Forelimb muscle (tissue), 1 donor: ENCODE results near the gene DPEP2. TPM values are rescaled to one million over a fixed set of nuclear protein-coding genes. Genes with fewer than 3 reads are reported as not detected.
A peak's percentile ranks its signal among the peaks of the same experiment; 100 is the strongest.
"Not testable (repeated sequence)": the region's sequence is repeated elsewhere in the genome, so short reads cannot be mapped to it uniquely, and the experiment has no call there.

Experiments used
- DNase-seq: peaks from one replicate; pipeline ENCODE4 v3.0.0-alpha.2; 2013; ENCODE audit warnings: low read depth
- polyA plus RNA-seq: library from polyadenylated mRNA; unstranded; fragments of 120-200 nt; gene quantifications from one replicate; pipeline ENCODE4 v1.2.1, GENCODE V29; 2013; ENCODE audit not compliant: insufficient read length

Gene DPEP2
- polyA plus RNA-seq, 1 donor: 1.5 TPM

DNA sequence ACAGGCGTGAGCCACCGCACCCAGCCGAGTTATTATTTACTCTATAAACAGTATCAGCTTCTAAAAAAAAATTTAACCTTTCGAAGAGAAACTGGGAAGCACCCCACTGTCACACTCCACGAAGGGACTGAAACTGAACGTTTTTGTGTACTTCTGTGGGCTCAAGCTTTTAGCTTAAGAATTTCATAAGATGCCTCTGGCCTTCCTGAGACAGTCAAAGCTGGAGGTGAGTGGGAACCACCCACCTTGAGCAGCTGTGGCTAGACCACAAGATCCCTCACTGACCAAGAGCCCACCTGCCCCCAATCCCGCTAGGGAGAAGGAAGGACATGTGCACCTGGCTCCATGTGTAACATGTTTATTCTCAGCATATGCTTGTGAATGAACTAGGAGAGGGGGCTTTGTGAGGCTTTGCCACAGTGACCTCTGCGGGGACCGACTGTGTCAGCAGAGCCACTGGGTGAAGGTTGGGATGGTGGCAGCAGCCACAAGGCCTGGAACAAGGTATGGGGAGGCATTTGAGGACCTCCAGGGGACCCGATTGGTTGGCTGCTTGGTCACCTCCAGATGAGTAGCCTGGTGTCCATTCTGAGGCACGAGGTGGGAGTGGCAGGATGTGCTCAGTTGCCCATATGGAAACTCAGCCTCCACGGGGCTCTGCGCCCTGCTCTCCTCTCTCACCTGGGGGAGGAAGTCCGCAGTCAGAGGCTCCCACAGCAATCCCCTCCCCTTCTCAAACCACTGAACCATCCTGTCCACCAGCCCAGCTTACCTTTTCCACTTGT, 23.8 kb downstream of the DPEP2 start:
- no peak for DNase-seq

DNA sequence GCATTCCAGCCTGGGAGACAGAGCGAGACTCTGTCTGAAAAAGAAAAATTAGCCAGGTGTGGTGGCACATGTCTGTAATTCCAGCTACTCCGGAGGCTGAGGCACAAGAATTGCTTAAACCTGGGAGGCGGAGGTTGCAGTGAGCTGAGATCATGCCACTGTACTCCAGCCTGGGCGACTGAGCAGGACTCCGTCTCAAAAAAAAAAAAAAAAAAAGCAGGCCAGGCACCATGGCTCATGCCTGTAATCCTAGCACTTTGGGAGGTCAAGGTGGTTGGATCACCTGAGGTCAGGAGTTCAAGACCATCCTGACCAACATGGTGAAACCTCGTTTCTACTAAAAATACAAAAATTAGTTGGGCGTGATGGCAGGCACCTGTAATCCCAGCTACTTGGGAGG, 27.0 kb downstream of the DPEP2 start:
- not testable (repeated sequence) for DNase-seq

DNA sequence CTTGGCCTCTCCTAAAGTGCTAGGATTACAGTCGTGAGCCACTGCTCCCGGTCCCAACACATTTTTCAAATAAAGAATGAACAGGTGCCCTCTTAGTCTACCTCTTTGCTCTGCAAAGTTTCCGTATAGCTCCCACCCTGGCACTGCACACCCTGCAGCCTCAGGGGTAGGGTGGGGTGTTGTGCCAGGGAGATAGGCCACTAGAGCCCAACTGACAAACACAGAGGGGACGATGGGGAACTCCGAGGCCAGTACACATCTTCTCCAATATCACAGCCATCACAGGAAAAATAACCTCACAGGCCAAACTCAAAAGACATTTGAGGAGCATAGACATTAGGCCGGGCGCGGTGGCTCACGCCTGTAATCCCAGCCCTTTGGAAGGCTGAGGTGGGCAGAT, 28.2 kb downstream of the DPEP2 start:
- DNase-seq: no peak

DNA sequence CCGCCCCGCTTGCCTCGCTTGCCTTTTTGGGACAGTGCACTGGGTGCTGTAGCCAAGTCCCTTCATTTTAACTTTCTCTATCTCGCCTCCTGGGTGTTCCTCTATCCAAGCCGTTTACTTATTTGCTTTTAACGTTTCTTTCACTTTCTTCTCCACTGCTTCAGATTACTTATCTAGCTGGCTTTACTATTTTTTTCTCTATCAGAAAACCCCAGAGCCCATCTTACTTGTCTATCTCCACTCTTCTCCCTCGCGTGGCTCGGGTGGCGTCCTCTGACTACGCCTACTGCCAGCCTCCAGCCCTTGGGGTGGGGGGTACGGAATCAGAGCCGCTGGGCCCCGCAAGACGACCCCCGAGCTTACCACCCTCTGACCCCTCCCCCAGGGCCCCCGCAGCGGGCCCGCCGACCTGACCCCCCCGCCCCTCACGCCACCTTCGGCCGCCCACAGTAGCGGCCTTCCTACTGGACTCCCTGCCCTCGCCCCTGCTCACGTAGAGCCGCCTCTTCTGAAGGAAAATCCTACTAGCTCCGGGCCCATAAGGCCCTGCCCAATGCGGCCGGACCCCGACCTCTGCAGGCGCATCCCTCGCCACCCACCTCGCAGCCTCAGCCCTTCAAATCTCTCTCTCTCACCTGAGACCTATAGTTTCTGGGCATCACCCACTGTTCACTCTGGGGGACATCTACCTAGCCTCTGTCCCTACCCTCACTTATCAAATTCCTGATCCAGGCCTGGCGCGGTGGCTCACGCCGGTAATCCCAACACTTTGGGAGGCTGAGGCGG, 29.8 kb downstream of the DPEP2 start:
- DNase-seq: no peak

DNA sequence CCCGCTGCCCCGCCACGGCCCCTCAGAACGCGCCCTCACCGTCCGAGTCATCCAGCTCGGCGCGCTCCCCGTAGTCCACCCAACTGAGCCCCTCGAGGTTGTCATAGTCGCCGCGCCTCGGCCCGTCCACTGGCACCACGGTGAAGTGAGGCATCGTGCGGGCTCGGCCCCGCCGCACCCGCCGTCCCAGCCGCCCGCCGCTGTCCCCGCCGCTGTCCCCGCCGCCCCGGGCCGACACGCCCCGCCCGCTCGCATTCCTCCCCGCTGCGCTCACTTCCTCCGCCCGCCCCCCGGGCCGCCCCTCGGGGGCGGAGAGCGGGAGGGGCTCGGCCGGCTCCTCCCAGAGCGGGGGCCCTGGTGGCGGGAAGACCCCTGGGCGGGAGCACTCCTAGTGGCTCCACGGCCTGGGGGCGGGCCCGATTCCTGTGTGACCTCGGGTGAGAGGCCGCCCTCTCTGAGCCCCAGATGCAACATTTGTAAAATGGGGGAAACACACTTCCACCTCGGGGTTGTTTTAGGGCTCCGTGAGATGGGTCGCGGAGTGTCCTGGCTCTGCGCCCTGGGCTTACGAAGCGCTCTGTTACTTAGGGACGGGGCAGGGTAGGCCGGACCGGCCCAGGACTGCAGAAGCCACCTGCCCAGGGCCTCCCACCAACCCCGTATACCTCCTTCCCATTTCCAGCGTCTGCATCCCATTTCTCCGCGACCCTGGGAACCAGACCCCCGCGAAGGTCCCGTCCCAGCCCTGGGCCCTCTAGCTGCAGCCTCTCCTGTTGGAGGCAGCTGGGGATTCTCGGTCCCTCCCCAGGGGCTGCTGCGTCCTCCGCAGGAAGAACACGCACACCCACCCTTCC, 30.7 kb downstream of the DPEP2 start, which contains the start of gene SLC12A4:
TSS of gene SLC12A4 (minus strand) at position 238 of the 854 bp plus-strand sequence. CDS start at position 154, 84 bp downstream.
- peak; percentile 62 for DNase-seq

DNA sequence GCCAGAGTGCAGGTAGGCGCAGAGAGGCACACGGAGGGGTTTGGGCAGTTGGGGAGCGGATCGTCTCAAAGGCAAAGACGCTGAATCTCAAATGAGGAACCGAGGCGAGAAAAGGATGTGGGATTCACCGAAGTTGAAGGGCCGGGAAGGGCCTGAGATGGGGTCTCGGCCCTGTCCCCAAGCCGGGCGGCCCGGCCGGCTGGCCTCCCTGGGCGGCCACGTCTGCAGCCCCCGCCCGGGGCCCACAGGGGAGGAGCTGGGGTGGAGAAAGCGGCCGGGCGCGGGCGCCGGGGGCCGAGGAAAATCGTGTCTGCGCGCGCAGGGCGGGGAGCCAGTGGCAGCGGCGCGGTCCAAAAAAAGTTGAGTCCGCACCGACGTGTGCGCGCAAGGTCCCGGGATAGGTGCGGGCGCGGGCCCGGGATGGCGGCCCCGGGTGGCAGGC, 31.3 kb downstream of the DPEP2 start:
- DNase-seq: no peak

DNA sequence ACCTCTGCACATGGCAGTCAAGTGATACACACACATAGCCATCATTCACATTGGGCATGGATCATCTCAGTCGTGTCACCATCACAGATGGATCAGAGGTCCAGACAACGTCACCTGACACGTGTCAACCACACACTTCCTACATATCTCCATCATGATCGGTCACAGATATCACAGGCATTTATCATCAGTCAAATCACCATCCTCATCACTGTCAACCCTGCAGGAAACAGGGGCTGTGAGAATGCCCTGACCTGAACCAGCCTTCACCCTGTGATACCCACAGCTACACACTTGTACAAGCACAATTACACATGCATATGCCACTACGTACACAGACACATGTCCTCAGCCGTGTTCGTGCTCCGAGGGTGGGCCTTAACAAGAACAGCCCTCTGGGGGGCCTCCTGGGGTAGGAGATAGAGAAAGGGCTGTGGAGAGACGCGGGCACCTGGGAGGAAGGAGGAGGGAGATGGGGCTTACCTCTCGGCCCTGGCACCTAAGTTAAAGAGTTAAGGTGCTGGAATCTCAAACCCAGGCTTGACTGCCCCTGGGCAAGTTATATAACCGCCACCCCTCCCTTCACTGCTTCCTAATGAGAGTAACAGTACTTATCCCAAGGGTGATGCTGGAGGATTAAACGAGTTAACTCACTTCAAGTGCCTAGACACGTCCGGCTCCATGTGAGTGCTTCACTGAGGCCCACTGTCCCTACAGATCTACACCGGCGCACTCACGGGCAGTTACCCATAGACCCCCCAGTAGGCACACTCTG, 31.9 kb downstream of the DPEP2 start:
- DNase-seq: no peak

DNA sequence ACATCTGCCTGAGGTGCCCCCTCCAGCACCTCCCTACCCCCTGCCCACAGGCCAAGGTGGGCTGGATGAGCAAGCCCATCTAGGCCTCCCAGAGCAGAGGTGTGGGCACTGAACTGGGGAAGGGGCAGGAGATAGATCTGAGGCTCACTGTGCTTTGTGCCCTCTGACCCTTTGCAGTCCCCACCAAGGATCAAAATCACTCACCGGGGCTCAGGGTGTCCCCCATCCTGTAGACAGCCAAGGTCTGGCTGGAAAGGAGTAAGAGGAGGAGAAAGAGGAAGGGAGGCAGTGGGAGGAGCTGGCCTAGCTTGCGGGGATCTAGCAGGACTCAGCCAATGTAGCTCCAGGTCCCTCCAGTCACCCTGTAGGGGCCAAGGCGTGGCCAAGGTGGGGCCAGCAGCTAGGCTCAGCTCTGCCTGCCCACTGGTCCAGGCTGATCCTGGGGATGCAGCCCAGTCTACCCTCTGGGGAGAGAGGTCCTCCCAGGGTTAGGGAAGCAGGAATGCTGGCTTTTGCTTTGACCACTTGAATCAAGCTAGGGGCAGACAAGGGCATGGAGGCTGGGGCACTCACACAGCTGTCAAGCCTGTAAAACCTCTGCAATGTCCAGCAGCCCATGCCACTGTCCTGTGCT, 32.6 kb downstream of the DPEP2 start:
- no peak for DNase-seq

DNA sequence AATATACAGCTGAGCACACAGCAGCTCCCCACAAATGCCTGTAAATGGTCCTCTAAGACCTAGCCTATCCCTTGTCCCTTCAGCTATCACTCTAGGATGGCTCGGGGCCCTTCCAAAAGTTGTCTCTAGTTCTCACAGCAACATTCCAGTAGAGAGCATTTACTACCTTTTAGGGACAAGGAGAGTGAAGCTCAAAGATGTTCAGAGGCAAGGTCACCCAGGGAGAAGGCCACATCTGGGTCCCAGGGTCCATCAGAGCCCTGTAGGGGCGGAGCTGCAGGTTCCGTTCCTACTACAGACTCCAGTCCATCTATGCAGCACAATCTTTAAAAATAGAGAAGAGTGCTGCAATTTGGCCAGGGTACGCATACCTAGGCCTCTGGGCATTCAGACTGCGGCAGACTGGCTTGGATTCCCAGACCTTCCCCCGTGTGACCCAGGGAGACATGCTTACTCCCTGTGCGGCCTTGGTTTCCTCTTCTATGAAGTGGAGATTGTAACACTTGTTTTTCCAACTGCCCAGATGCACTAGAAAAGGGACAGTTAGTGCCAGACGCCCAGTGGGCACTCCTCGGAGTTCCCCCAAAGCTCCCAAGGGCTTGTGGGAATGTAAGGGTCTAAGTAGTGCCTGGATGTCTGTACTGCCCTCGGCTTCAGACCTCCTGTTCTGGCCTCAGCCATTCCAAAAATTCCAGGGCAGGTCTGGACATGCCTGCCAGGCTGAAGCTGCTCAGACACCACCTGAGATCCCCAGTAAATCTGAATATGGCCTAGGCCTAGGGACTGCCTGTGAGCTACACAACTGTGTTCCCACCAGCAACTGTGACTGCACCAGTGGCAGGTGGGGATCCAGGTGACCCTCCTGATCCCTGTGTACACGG, 33.4 kb downstream of the DPEP2 start:
- no peak for DNase-seq

DNA sequence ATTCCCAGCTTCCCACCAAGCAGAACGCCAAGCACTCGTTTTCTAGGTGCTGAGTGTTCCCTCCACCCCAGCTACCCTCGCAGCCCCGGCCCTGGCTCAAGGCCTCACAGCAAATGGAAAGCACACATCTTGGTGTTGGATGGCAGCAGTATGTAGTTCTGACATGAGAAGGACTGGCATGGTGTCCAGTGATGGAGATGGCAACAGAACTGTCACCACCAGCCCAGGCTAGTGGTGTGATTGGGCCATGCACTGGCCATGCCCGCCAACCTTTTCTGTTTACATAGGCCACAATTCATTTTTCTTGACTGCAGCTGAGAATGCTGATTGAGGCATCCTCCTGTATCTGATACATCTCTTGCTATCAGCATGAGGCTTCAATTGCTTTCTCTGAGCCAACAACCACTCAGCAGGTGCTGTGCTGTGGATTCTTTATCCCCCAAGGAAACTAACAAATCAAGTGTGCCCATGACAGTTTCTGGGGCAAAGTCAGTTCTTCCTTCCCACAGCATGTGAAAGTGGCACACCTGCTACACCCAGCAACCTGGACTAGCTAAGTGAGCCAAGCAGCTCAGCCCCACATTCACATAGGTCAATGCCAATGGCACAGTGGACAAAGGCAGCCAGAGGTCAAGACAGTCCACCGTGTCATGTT, 34.7 kb downstream of the DPEP2 start:
- no peak for DNase-seq

DNA sequence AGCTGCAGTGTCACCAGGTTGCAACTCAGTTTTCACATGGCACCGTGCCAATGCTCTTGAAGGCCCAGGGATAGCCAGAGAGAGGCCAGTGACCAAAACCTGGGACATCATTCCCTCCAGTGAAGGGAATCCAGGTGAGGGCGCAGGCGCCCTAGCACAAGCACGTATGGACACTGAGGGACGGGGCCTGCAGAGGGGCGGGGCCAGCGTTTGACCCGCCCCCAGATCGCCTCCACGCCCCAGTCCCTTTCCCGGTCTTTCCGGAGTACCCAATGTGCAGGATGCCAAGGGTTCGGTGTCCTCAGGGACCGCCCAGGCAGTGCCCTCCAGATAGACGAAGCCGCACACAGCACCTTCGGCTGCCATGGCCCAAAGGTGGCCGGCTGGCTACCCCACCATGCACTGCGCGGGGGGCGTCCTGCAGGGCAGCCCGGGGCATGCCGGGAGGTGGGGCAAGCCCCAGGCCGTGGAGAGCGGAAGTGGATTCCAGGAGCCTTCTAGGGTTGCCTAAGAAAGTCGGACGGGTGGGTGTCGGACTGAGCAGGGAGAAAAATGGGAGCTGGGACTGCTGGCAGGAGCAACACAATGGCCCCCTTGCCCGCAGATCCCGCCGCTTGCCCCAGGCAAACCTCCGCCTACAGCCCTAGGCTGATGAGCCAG, 35.5 kb downstream of the DPEP2 start:
- DNase-seq: no peak

DNA sequence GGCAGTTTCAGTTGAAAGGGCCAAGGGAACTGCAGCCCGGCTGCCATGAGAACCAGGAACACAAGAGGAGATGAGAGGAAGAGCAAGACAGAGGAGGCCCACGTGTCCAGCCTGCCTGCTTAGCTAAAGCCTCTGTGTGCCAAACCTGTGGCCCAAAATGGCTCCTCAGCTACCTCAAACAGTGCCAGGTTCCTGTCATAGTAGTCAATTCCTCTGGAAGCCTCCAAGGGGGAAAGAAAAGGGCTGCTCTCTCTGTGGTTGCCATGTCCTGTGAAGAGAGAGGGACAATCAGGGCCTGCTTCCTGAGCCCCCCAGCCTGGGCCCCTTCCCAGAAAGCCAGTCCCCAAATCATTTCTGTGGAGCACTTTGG, 36.0 kb downstream of the DPEP2 start:
- DNase-seq: no peak

DNA sequence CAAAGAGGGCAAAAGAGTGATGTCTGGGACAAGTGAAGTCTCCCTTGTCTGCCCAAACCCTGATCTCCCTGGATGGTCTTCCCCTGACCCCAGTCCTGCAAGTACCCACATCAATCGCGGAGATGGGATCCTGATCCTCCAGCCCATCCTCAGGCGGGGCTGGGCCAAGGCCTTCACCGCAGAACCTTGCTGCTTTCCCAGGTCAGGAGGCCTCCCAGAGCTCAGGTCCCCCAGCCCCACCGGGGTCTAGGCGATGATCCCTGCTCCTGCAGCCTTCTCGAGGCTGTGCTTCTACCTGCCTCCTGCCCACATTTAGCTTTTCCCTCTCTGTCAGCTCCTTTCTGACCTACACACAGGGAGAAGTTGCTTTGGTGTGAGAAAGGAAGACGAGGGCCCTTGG, 37.1 kb downstream of the DPEP2 start:
- DNase-seq: no peak

DNA sequence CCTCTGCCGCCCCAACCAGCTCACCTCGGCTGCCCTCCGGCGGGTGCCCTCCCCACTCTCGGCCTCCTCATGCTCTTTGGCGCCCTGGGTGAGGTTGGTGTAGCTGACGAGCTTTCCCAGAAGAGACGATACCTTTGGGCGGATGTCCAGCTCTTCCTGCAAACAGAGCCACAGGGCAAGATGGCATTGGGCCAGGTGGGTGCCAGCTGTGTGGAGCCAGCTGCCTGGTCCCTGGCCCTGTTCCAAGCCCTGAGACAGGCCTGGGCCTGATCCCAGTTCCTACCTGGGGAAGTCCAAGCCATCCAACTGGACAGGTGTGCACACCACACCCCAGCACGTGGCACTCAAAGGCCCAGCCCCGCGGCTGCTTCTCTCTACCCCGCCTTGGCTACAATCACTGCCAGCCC, 37.7 kb downstream of the DPEP2 start:
- no peak for DNase-seq

DNA sequence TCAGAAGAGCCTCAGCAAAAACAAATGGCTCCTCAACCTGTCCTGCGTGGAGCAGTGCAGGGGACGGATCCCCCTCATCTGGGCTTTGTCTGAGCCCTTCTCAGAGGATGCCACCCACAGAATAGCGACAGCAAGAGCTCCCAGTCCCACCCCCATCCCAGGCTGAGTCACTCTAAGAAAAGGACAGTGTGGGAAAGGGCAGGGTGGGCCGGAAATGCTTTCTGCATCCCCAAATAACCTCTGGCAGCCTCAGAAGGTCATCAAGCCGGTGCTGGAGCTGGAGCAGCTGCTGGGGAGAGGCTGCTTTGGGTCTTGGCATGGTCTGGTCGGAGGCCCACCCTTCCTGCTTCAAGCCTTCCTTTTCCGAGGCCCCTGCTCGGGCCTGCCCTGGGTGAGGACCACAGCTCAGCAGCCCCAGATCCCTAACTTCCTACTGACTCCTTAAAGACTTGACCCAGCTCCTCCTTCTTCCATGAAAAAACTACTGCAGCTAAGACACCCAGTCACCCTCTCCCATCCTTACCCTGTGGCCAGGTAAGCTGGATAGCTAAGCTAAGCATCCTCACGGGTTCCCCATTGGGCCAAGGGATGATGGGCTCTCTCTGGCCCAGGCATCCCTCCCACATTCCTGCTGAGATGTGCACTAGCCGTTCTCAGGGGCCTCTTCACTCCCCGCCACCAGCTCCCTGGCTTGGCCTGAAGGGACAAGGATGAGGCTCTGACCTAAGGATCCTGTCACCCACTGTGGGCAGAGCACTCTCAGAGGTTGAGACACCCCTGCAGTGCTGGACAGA, 39.6 kb downstream of the DPEP2 start:
- DNase-seq: no peak

DNA sequence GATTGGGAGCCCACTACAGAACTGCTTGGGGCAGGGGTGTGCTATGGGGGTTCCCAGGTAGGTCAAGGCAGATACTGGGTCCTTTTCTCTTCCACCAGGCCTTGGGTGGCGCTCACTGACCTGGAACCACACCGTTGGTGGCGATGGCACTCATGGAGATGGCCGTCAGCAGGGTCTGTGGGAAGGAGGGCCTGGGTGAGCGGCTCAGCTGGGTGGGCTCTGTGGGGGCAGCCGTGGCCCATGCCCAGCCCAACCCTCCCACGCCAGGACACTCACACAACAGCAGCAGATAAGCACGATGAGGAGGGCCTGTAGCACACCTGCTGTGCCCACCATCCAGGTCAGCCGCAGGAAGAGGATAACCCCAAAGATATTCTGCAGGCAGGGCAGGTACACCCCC, 41.7 kb downstream of the DPEP2 start:
- no peak for DNase-seq

DNA sequence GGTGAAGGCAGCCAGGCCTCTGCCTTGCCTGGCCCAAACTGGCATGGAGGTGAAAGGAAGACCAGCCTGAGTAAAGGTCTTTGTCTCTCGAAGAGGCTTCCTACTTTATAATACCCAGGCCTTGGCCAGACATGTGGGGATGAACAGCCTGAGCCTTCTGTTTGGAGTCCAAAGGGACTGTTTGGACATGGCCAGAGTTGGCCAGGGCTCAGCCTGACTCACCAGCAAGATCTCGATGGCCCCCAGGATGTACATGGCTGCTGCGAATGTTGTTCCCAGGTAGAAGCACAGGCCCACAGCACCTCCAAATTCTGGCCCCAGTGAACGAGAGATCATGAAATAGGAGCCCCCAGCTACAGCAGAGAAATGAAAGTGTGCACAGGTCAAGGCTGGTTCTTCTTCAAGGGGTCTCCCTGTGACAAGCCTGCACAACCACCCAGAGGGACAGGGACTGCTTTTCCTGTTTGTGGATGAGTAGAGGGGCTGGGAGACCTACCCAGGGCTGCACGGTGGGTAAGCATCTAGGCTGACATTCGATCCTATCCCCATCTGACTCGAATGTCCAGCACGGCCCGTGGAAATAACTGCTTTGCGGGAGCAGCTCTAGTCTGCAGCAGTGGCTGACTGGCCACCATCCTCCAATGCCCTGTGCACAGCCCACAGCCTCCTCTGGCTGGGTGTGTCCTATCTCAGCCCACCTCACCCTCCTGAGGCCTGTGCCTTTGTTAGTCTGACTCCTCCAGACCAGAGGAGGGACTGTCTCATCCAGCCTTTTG, 44.7 kb downstream of the DPEP2 start:
- DNase-seq: no peak
